ENCODE data around the gene SEMA5A. TPM values are rescaled to one million over a fixed set of nuclear protein-coding genes. Genes with fewer than 3 reads are reported as not detected.

SEMA5A gene
- total and polyA plus RNA-seq, 2 of the 8 experiments (the other 6 are each of a cell fraction or from before 2014, with no cell fraction given), result 5.3 to 8.9 TPM

- TF ChIP-seq USF2 (IDR thresholded peaks at IDR 0.05; ENCODE audit: low read length), result no peak
Measured at GRCh38 chr5:9170026-9170425, 375.8 kb downstream of the SEMA5A start (continued).

Data from H1 (cell line).